Measurements from ENCODE around the gene KNSTRN. TPM values are rescaled to one million over a fixed set of nuclear protein-coding genes. Genes with fewer than 3 reads are reported as not detected.

Gene KNSTRN
- total and polyA plus RNA-seq, 2 of the 4 experiments (the other 2 are of a cell fraction) = 33.1 to 73.5 TPM

- no peak for TF ChIP-seq CHD1 (IDR thresholded peaks at IDR 0.05; ENCODE audit: low read depth, low read length)
- TF ChIP-seq NFE2L2 (IDR thresholded peaks at IDR 0.05; ENCODE audit: low read depth, low read length) = no peak
- no peak for TF ChIP-seq FOS (IDR thresholded peaks at IDR 0.05; ENCODE audit: low read depth, low read length)
- no peak for TF ChIP-seq RAD21 (IDR thresholded peaks at IDR 0.05; ENCODE audit: low read length)
- TF ChIP-seq MAFK (IDR thresholded peaks at IDR 0.05; ENCODE audit: low read depth, low read length) = no peak
- TF ChIP-seq POLR2A (IDR thresholded peaks at IDR 0.05; ENCODE audit: low read depth, low read length) = no peak
- TF ChIP-seq SMC3 (IDR thresholded peaks at IDR 0.05; ENCODE audit: low read depth, low read length) = no peak
- TF ChIP-seq BHLHE40 (IDR thresholded peaks at IDR 0.05; ENCODE audit: low read depth, low read length) = no peak
- TF ChIP-seq MAZ (IDR thresholded peaks at IDR 0.05; ENCODE audit: borderline replicate concordance, low read depth, low read length) = no peak
- TF ChIP-seq RCOR1 (IDR thresholded peaks at IDR 0.05; ENCODE audit: insufficient replicate concordance, low read length) = no peak
- TF ChIP-seq MXI1 (IDR thresholded peaks at IDR 0.05; ENCODE audit: borderline replicate concordance, low read depth, low read length) = no peak
- no peak for TF ChIP-seq CTCF (conservative IDR thresholded peaks at IDR 0.05; ENCODE audit: low read depth, low read length)
- Histone ChIP-seq H3K23ac (ENCODE audit: low read depth, low read length) (no peak overlapping the region), H4K20me1 (ENCODE audit: insufficient read depth, low read length) (no peaks in the 10 kb centered on the region), H3K9me3 (ENCODE audit: control insufficient read depth, insufficient read depth, low read length) (no peaks in the 10 kb centered on the region), H3K9me1 (ENCODE audit: insufficient read depth, low read length) (no peaks in the 10 kb centered on the region), H3K4me1 (ENCODE audit: control insufficient read depth, insufficient read depth, low read length) (peaks cover 3% of the 10 kb centered on the region), H3K27me3 (ENCODE audit: control insufficient read depth, insufficient read depth, low read length) (no peaks in the 10 kb centered on the region), H2AK5ac (ENCODE audit: low read depth, low read length) (no peak overlapping the region), H3K36me3 (ENCODE audit: control insufficient read depth, insufficient read depth, low read length) (peaks cover 45% of the 10 kb centered on the region), H3K18ac (ENCODE audit: low read depth, low read length) (no peak overlapping the region), H2BK5ac (ENCODE audit: low read depth, low read length, poor library complexity, severe bottlenecking) (no peak overlapping the region), H2BK15ac (ENCODE audit: low read depth, low read length) (no peak overlapping the region), H3K4me3 (ENCODE audit: insufficient read depth, low read depth, low read length) (no peak overlapping the region), H2BK20ac (ENCODE audit: low read depth, low read length) (no peak overlapping the region), H3K4ac (ENCODE audit: low read depth, low read length) (no peak overlapping the region), H3K79me1 (ENCODE audit: low read depth in 1 of 2, low read length in 2 of 2) (peaks cover 12 to 39% of the 10 kb centered on the region in 2 experiments), H3K27ac (ENCODE audit: insufficient read depth, low read length) (no peak overlapping the region), H3K56ac (ENCODE audit: extremely low read depth, insufficient read depth, low read length) (no peak overlapping the region), H3K4me2 (ENCODE audit: low read depth, low read length) (no peak overlapping the region), H2BK120ac (ENCODE audit: low read depth, low read length) (no peak overlapping the region), H2AFZ (replicated peaks; ENCODE audit: low read length, poor library complexity) (no peak overlapping the region), H2AK9ac (replicated peaks; ENCODE audit: low read depth, low read length, poor library complexity) (no peak overlapping the region), H4K91ac (ENCODE audit: insufficient read depth, low read depth, low read length) (no peak overlapping the region), H3K9ac (ENCODE audit: low read depth, low read length) (no peak overlapping the region), H4K8ac (ENCODE audit: low read depth in 2 of 2, low read length in 2 of 2) (no peak overlapping the region), H4K5ac (ENCODE audit: low read depth, low read length) (no peak overlapping the region), H3K14ac (replicated peaks; ENCODE audit: low read depth, low read length) (no peak overlapping the region)
- in situ Hi-C loops (cut with MboI; ENCODE audit: low sequenced_read_pairs) = no loop called here
- no CpG with 5 or more reads among the region's 11 CpGs for WGBS, 2 experiments (ENCODE audit: extremely low coverage in 2 of 2, insufficient read length in 1 of 2)
- no TSS peak for BruUV-seq (replicated peaks)
- dilution Hi-C loops (cut with HindIII; ENCODE audit: low sequenced_read_pairs, unreplicated experiment) = no loop called here
- intact Hi-C loops (cut with micrococcal nuclease) = no loop called here
- POLR2A ChIA-PET (ENCODE audit: unreplicated experiment) = no interaction called here
- no peak for ATAC-seq (ENCODE audit: low read depth)
- CTCF ChIA-PET = no interaction called here
- DNase-seq = no peak
Observed at GRCh38 chr15:40410476-40410875, 28.0 kb downstream of the KNSTRN start.
